ENCODE results near the gene EFCAB9.

DNA sequence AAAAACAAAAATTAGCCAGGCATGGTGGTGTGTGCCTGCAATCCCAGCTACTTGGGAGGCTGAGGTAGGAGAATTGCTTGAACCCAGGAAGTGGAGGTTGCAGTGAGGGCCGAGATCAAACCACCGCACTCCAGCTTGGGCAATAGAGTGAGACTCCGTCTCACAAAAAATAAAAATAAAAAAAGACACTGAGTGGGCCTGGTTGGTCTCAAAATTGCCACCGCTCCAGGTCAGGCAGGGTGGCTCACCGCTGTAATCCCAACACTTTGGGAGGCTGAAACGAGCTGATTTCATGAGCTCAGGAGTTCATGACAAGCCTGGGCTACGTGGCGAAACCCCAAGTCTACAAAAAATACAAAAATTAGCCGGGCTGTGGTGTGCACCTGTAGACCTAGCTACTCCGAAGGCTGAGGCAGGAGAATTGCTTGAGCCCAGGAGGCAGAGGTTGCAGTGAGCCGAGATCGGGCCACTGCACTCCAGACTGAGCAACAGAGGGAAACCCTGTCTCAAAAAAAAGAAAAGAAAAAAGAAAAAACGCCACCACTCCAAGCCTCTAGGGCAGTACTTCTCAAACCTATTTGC, 7.8 kb upstream of the EFCAB9 start:
- no peak for TF ChIP-seq POLR2A (IDR thresholded peaks at IDR 0.05)
- TF ChIP-seq, protein P1, sequence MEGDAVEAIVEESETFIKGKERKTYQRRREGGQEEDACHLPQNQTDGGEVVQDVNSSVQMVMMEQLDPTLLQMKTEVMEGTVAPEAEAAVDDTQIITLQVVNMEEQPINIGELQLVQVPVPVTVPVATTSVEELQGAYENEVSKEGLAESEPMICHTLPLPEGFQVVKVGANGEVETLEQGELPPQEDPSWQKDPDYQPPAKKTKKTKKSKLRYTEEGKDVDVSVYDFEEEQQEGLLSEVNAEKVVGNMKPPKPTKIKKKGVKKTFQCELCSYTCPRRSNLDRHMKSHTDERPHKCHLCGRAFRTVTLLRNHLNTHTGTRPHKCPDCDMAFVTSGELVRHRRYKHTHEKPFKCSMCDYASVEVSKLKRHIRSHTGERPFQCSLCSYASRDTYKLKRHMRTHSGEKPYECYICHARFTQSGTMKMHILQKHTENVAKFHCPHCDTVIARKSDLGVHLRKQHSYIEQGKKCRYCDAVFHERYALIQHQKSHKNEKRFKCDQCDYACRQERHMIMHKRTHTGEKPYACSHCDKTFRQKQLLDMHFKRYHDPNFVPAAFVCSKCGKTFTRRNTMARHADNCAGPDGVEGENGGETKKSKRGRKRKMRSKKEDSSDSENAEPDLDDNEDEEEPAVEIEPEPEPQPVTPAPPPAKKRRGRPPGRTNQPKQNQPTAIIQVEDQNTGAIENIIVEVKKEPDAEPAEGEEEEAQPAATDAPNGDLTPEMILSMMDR (IDR thresholded peaks at IDR 0.05) = no peak

Measured in thyroid gland (tissue), 4 donors.